Subcutaneous adipose tissue (tissue), 4 donors: ENCODE results near the gene LMF1. TPM values are rescaled to one million over a fixed set of nuclear protein-coding genes. Genes with fewer than 3 reads are reported as not detected.

Experiments
- CTCF ChIP-seq: fragments of 450-650 bp; IDR thresholded peaks from one replicate; pipeline ENCODE4 v1.5.1; 2016; ENCODE audit warnings: low read depth, mild to moderate bottlenecking, control low read depth, antibody characterized with exemption, moderate library complexity
- total RNA-seq, 4 donors: library from RNA; depleted of rRNA; stranded (reverse); fragments of >200 nt; gene quantifications; one replicate each; pipeline ENCODE4 v1.1.0, GENCODE V29; 2016

The LMF1 gene
- total RNA-seq, 4 donors from 2014 or later = 16.0 to 30.3 (median 24.2) TPM

GRCh38 chr16:872436-873242 lies 98.1 kb downstream of the LMF1 start:
- no peak for TF ChIP-seq CTCF

GRCh38 chr16:871562-872345 lies 99.0 kb downstream of the LMF1 start:
- no peak for TF ChIP-seq CTCF

GRCh38 chr16:870856-871561 lies 99.8 kb downstream of the LMF1 start:
- no peak for TF ChIP-seq CTCF

GRCh38 chr16:869823-870641 lies 100.8 kb downstream of the LMF1 start:
- TF ChIP-seq CTCF = no peak

GRCh38 chr16:868846-869822 lies 101.7 kb downstream of the LMF1 start:
- TF ChIP-seq CTCF = no peak

GRCh38 chr16:868386-868755 lies 102.4 kb downstream of the LMF1 start:
- no peak for TF ChIP-seq CTCF
